GM12873 (cell line): ENCODE measurements around the gene CREB3L2.

Experiments
- TF ChIP-seq, protein P1 (sequence below): IDR thresholded peaks from 2 replicates; pipeline ENCODE4 v1.5.1; 2012; ENCODE audit warnings: low read depth, mild to moderate bottlenecking, moderate library complexity, low read length, control low read depth; ENCODE audit not compliant: insufficient read depth; ENCODE audit errors: missing control alignments

The CREB3L2 gene

DNA sequence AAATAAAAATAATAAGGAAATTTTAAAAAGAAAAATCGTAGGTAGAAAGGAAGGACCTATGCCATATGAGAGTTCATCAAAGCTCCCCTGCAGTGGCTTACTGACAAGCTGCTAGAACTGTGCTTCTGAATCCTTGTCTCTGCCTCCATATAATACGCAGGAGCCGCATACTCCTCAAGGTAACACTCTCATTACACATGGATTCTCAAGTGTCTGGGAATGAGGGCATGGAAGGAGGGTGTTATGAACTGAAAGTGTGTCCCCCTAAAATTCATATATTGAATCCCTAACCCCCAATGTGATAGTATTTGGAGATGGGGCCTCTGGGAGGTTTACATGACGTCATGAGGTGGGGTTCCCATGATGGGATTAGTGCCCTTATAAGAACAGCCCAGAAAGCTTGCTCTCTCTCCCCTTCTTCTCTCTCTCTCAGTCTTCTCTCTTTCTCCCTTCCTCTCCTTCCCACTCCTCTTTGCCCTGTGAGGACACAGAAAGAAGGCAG, 35.2 kb downstream of the CREB3L2 start:
- TF ChIP-seq, protein P1, sequence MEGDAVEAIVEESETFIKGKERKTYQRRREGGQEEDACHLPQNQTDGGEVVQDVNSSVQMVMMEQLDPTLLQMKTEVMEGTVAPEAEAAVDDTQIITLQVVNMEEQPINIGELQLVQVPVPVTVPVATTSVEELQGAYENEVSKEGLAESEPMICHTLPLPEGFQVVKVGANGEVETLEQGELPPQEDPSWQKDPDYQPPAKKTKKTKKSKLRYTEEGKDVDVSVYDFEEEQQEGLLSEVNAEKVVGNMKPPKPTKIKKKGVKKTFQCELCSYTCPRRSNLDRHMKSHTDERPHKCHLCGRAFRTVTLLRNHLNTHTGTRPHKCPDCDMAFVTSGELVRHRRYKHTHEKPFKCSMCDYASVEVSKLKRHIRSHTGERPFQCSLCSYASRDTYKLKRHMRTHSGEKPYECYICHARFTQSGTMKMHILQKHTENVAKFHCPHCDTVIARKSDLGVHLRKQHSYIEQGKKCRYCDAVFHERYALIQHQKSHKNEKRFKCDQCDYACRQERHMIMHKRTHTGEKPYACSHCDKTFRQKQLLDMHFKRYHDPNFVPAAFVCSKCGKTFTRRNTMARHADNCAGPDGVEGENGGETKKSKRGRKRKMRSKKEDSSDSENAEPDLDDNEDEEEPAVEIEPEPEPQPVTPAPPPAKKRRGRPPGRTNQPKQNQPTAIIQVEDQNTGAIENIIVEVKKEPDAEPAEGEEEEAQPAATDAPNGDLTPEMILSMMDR, result no peak

DNA sequence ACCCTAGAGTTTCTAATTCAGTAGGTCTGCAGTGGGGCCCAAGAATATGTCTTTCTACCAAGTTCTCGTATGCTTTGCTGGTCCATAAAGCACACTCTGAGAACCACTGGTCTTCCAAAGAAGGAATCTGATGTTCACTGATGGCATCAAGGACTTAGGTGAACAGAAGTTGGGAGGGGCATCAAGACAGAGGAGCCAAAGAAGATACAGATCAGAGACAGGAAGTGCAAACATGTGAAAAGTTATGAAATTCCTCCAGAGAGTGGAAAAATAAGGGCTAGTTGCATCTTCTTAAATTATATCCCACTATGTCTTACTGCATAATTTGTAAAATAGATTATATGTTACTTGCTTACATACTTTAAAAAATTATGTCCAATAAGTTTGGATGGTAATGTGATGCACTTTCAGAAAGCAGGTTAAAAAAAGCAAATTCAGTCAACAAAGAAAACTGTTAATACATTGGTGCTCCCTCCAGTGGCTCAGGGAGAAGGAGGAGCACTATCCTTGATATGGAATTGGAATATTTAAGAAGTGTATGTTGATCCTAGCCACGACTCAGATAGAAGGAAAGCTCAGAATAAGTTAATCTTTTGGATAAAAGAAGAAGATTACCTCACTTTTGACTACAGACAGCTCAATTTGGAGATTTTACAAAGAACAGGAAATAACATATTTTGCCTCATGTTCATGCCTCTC, 35.8 kb downstream of the CREB3L2 start:
- TF ChIP-seq, protein P1, result no peak

DNA sequence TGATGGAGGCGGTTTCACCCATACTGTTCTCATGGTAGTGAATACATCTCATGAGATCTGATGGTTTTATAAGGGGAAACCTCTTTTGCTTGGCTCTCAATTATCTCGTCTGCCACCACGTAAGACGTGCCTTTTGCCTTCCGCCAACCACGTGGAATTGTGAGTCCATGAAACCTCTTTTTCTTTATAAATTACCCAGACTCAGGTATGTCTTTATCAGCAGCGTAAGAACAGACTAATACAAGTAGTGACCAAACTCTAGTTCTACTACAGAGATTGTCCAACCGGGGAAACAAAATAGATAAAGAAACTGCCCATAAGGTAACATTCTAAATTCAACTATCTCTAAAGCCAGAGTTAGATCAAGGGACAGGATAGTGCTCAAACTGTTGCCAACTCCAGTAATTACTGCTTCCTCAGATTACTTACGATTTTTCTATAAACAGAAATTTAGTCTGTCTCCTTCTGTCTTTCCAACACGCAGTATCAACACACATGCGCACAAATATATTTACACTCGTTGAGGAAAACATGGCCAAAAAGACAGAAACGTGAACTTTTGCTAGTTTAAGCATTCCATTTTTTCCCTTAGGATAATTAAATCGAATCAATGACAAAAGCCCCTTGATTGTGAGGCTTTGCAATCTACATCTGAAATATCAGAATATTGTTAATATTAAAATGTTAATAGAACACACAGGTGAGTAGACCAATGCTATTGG, 36.9 kb downstream of the CREB3L2 start:
- TF ChIP-seq, protein P1, result no peak

DNA sequence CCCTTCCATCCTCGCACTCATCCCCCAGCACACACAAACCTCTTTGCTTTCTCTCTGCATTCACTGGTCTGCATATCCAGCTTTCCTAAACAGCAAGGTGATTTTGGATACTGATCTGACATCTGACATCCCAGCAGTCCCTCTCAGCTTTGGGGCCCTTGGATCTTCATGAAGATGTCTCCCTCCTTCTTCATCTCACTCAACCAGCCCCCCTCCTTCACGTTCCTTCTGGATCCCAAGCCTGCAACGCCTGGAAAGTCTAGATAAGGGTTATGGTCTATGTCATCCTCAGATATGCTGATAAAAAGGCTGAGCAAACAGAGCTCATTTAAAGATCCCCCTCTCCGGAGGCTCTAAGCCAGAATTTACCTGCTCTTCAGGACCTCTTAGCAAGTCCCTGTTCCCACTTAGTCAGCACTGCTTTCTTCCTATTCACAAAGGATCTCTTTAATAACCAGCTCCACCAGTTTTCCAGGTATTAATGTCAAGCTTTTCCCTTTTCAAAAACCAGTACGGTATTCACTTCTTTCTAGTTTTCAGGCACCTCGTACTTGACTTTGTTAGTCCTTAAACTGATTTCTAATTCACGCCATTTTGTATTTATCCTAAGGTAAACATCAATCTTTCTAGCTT, 38.9 kb downstream of the CREB3L2 start:
- TF ChIP-seq, protein P1, result no peak

DNA sequence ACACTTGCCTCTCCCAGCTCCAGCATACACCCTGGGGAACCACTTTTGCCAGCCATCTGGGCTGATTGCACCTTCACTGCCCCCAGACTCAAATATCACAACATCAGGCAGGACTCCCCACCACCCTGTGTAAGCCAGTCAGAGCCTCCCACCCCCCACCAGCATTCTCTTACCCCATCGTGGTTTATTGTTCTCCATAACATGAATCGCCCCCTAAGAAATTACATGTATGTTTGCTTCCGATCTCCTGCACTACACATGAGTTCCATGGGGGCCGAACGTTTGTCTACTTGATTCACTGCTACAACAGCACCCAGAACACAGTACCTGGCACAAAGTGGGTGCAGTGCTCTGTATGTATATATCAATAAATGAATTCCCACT, 39.4 kb downstream of the CREB3L2 start:
- TF ChIP-seq, protein P1, result no peak

DNA sequence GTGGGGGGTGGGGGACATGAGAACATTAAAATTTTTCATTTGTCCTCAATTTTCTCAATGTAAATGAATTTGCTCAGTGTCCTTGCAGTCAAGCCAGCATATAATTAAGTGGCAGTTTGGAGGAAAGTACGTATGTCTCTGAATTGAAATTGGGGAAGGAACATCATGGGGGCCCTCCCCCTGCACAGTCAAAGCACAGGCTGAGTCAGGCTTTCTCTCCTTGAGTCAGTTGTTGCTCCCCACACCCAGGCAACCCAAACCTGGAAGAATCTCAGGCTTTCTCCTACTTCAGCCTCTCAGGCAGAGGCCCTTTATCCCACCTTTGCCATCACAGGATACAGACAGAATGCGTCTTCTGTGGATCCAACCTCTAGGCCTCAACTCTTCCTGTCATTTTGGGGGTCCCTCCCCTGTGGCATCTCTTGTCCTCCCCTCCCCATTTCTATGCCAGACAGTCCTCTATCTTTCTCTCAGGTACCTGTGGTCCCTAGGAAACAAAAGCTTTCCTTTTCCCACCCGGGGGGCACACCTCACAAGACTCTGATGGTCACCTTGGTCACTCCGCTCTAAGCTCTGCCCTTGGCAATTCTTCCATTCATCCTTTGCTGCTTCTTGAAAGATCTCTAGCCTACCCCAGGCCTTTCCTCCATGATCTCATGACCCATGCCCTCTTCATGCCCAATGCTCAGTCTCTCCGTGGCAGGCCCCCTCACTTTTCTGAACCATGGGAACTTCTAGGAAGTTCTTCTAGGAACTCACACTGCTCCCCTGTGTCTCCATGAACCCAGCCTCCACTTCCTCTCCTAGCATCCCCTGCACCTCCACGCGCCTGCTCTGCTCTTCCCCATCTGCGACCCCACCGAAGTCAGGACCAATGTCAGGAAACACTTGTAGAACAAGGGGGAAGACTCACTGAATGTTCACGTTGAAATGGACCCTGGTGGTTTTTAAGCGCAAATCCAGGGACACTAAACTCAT, 40.4 kb downstream of the CREB3L2 start:
- TF ChIP-seq, protein P1, result no peak

DNA sequence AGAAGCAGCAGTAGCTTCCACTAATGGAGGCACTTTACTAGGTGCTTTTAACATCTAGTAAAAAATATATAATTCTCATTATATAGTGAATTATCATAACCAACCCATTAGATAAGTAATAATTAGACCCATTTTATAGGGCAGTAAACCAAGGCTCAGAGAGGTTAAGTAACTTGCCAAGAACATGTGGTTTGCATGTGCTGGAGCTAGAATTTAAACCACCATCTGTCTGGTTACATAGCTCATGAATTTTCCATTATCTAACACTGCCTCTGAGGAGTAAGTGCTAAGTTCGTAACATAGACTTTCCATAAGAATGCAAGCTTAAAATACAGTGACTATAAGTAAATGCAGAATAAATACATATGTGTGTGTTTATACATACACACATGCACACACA, 41.9 kb downstream of the CREB3L2 start:
- TF ChIP-seq, protein P1, result no peak
